KMS-11 (cell line): ENCODE results near the gene IGF1.

Experiments
- H2AFZ ChIP-seq: fragments of 200-600 bp; sonication (generic); 2 replicates; pipeline ENCODE4 v1.6.1; 2016; ENCODE audit warnings: antibody characterized with exemption, mixed run types, low read depth
- H3K27ac ChIP-seq: fragments of 200-600 bp; sonication (generic); 2 replicates; pipeline ENCODE4 v1.6.1; 2016; ENCODE audit warnings: mild to moderate bottlenecking, mixed run types
- H3K27me3 ChIP-seq: fragments of 200-600 bp; sonication (generic); 2 replicates; pipeline ENCODE4 v1.6.1; 2017; ENCODE audit warnings: mild to moderate bottlenecking, low read depth, mixed run types, moderate library complexity; ENCODE audit not compliant: insufficient read depth
- H3K36me3 ChIP-seq: fragments of 200-600 bp; sonication (generic); 2 replicates; pipeline ENCODE4 v1.6.1; 2017; ENCODE audit warnings: mild to moderate bottlenecking, mixed run types; ENCODE audit not compliant: insufficient read depth
- H3K4me1 ChIP-seq: fragments of 200-600 bp; sonication (generic); 2 replicates; pipeline ENCODE4 v1.6.1; 2016; ENCODE audit warnings: mild to moderate bottlenecking, low read depth, mixed run types; ENCODE audit not compliant: poor library complexity, severe bottlenecking
- H3K4me2 ChIP-seq: fragments of 200-600 bp; sonication (generic); 2 replicates; pipeline ENCODE4 v1.7.0; 2016; ENCODE audit warnings: mild to moderate bottlenecking, mixed run types
- H3K4me3 ChIP-seq: fragments of 200-600 bp; sonication (generic); IDR thresholded peaks from 2 replicates; pipeline ENCODE4 v1.6.1; 2017; ENCODE audit warnings: low read depth, low read length, mixed read lengths; ENCODE audit not compliant: insufficient read depth
- H3K79me2 ChIP-seq: fragments of 200-600 bp; sonication (generic); 2 replicates; pipeline ENCODE4 v1.6.1; 2016; ENCODE audit warnings: low read depth, mixed run types; ENCODE audit not compliant: insufficient read depth
- H3K9ac ChIP-seq: fragments of 200-600 bp; sonication (generic); 2 replicates; pipeline ENCODE4 v1.6.1; 2016; ENCODE audit warnings: mild to moderate bottlenecking, mixed run types
- H4K20me1 ChIP-seq: fragments of 200-600 bp; sonication (generic); 2 replicates; pipeline ENCODE4 v1.6.1; 2016; ENCODE audit warnings: mild to moderate bottlenecking, mixed run types; ENCODE audit not compliant: insufficient read depth
- CTCF ChIP-seq: fragments of 200-600 bp; sonication (generic); conservative IDR thresholded peaks from 2 replicates; pipeline ENCODE4 v1.6.1; 2017; ENCODE audit warnings: low read depth, mild to moderate bottlenecking, antibody characterized with exemption, low read length, moderate library complexity, mixed read lengths

Gene IGF1

GRCh38 chr12:102461501-102461900 is 18.9 kb downstream of the IGF1 start:
- H3K27ac ChIP-seq: no peak overlapping the region
- TF ChIP-seq CTCF: no peak
- no peaks in the 10 kb centered on the region for H3K79me2 ChIP-seq

GRCh38 chr12:102459314-102459713 is 21.0 kb downstream of the IGF1 start:
- Histone ChIP-seq H3K4me1 (no peaks in the 10 kb centered on the region), H3K79me2 (no peaks in the 10 kb centered on the region), H3K27me3 (no peaks in the 10 kb centered on the region), H3K27ac (no peak overlapping the region), H2AFZ (no peak overlapping the region), H3K4me3 (no peak overlapping the region), H3K9ac (no peak overlapping the region), H3K4me2 (no peak overlapping the region), H3K36me3 (no peaks in the 10 kb centered on the region), H4K20me1 (no peaks in the 10 kb centered on the region)
- no peak for TF ChIP-seq CTCF

More at GRCh38 chr12:102461501-102461900, 18.9 kb downstream of the IGF1 start:
- no peaks in the 10 kb centered on the region for H4K20me1 ChIP-seq
- no peaks in the 10 kb centered on the region for H3K36me3 ChIP-seq
- H2AFZ ChIP-seq: no peak overlapping the region
- H3K4me3 ChIP-seq: no peak overlapping the region
- H3K9ac ChIP-seq: no peak overlapping the region
- no peaks in the 10 kb centered on the region for H3K27me3 ChIP-seq
- no peaks in the 10 kb centered on the region for H3K4me1 ChIP-seq
- H3K4me2 ChIP-seq: no peak overlapping the region

- H3K4me3 ChIP-seq: no peak overlapping the region
- no peak overlapping the region for H3K9ac ChIP-seq
- no peak overlapping the region for H3K27ac ChIP-seq
- TF ChIP-seq CTCF: no peak
- no peak overlapping the region for H3K4me2 ChIP-seq
- no peaks in the 10 kb centered on the region for H3K79me2 ChIP-seq
- H3K36me3 ChIP-seq: no peaks in the 10 kb centered on the region
- H3K4me1 ChIP-seq: no peaks in the 10 kb centered on the region
- H2AFZ ChIP-seq: no peak overlapping the region
- H4K20me1 ChIP-seq: no peaks in the 10 kb centered on the region
- no peaks in the 10 kb centered on the region for H3K27me3 ChIP-seq
Measured at GRCh38 chr12:102454808-102455760, 25.3 kb downstream of the IGF1 start.

- no peaks in the 10 kb centered on the region for H3K79me2 ChIP-seq
- H3K4me1 ChIP-seq: no peaks in the 10 kb centered on the region
- H3K9ac ChIP-seq: no peak overlapping the region
- no peak for TF ChIP-seq CTCF
- no peaks in the 10 kb centered on the region for H3K36me3 ChIP-seq
- no peaks in the 10 kb centered on the region for H4K20me1 ChIP-seq
- no peak overlapping the region for H3K27ac ChIP-seq
- H3K27me3 ChIP-seq: no peaks in the 10 kb centered on the region
- no peak overlapping the region for H2AFZ ChIP-seq
- H3K4me3 ChIP-seq: no peak overlapping the region
- no peak overlapping the region for H3K4me2 ChIP-seq
Measured at GRCh38 chr12:102454330-102454729, 26.0 kb downstream of the IGF1 start.
